ENCODE results near the gene SRPRB. TPM values are rescaled to one million over a fixed set of nuclear protein-coding genes. Genes with fewer than 3 reads are reported as not detected.

The SRPRB gene
- polyA plus RNA-seq, 3 donors, result 47.4 to 54.2 (median 53.1) TPM

DNA sequence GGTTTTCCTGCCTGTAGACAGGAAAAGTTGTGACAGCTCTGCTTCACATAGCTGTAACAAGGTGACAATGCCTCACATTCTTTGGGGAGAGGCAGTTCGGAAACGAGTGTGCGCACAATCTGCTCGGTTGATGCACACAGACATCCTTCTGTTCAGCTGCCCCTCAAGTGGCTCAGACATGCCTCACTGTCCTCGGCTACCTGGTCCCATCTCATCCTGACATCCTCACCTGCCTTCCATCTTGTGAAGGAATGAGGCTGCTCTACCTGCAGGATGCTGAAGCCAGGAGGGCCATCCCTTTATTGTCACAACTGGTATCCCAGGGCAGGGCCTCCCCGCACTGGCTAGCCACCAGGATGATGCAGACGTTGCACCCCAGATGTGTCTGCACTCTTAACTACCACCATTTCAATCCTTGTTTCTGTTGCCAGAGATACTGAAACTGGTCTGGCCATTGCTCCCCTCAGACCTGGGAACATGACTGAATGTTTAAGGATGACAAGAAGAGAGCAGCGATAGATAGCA is 19.4 kb downstream of the SRPRB start:
- DNase-seq, result no peak

- DNase-seq, result no peak
Observed at GRCh38 chr3:133825969-133826727, 20.5 kb downstream of the SRPRB start.

GRCh38 chr3:133827136-133827535 is 21.5 kb downstream of the SRPRB start:
- DNase-seq, result no peak

DNA sequence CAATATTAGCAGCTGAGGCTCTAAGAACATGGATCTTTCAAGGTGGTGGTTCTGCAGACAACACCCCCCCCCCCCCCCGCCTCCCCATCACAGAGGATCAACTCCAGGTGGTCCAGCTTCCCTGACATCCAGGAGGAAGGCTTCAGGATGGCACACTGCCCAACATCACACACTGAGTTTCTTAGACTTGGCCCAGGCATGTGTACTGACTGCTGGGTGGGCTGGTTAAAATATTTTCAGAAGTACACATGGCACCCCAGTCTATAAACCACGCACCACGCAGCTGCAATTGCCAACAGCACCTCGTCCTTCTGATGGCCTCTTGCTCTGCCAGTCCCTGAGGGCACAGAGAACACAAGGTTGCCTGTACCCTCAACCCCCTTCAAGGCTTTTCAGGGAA is 22.1 kb downstream of the SRPRB start:
- DNase-seq, result no peak

GRCh38 chr3:133828576-133829309 is 23.1 kb downstream of the SRPRB start:
- DNase-seq, result no peak

DNA sequence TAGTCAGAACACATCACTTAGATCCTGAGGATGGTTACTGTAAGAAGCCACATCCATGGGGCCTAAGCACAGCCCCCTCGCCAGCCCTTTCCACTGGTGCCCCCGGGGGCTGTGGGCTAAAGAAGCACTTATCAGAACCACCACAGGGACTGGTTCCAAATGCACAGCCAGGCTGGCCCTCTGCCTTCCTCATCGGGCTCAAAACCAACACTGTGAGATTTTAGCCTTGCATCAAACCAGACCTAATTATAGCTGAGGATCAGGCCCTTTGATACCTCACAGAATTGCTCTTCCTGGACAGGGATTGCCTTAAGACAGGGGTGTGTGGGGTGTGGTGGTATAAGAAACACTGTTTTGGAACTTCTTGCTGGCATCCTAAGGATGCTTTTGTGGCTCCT is 23.7 kb downstream of the SRPRB start:
- DNase-seq, result no peak

- DNase-seq, result no peak
Observed at GRCh38 chr3:133830071-133830470, 24.5 kb downstream of the SRPRB start.

DNA sequence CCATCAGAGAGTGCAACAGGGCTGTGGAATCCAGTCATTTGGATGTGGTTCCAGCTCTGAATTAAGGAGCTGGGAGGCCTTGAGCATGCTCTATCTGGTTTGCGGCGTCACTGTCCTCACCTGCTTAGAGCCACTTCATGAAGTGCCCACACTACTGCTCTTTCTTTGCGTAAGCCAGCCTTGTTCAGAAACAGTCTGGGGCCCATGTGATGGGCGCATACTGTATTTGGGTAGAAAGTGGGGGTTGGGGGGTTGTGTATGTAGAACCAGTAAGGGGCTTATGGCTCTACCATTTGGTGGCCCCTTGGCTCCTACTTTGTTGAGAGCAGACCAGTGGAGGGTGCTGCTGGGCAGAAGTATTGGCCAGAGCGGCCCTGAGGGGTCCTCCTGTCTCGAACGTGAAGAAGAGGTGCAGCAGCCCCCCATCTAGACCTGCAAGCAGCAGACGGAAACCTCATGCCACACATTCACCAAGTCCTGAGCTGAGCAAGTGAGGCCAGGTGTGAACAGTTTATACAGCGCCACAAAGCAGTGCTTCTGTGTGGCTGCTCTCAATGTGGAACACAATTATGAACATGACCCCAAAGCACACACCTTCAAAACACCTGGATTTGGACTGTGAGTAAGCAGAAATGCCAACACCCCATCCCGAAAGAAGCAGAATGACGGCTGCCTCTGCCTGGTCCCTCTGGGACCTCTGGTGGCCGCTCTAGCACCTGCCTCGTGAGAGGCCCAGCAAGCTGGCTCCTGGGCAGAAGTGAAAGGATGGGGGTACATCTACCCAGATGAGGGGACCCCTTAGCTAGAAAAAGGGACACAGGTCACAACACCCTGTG is 26.6 kb downstream of the SRPRB start:
- DNase-seq, result no peak

DNA sequence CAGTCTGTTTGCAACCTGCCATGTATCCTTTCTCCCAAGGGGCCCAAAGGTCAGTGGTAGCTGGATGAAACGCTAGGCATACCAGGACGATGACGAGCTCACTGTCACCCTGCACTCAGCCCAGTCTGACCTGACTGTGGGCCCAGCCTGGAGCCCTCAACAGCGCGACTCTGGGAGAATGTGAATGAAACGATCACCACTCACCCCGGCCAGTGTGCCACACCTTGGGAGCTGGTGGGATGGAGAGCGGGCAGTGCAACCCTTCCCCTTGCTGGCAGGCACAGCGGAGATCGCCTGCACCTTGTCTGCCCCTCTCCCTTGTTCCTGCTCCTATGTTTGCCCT is 27.2 kb downstream of the SRPRB start:
- DNase-seq, result no peak

DNA sequence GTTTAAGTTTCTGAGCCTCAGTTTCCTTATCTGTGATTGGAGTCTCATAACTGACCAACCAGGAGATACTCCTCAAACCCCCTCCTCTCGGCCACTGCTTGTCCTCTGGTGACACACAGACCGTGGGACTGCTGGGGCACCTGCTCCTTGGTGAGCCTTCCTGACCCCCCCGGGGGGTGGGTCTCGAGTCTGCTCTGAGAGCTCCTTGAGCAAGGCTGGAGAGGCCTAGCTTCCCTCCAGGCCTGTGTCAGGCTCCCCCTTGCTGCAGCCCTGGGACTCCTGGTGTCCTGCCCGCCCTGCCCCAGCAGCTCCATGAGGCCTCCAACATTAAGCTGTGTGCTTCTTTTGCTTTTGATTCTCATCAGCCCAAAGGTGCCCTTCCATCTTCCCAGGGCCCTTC is 27.7 kb downstream of the SRPRB start:
- DNase-seq, result no peak

DNA sequence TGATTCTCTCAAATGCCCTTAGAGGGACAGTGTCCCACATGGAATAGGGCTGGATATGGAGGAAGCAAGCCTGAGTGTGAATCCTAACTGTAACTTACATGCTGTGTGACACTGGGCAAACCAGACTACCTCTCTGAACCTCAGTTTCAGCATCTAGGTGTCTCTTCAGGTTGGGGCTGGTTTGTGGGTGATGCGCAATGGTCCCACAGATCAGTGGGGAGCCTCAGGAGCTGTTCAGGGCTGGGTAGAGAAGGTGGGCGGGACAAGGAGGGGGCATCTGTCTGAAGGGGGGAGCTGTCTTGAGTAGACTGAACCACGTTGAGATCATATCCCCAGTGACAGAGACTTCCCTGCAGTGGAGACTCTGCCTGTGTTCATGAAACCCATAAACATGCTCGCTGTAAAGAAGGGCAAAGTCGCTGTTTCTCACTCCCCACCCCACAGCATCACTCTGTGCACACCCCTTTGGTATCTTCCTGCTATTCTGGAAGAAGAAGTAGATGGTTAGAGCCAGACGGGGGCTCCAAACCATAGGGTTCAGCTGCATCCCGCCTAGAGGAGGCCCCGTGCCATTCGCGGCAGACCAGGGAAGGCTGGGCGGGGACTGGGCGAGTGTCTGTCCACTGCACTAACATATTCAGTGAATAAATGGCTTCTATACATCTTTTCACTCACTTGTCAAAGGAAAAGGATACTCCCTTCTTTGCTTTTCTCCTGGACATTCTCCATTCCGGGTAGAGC is 28.4 kb downstream of the SRPRB start:
- no peak for DNase-seq

DNA sequence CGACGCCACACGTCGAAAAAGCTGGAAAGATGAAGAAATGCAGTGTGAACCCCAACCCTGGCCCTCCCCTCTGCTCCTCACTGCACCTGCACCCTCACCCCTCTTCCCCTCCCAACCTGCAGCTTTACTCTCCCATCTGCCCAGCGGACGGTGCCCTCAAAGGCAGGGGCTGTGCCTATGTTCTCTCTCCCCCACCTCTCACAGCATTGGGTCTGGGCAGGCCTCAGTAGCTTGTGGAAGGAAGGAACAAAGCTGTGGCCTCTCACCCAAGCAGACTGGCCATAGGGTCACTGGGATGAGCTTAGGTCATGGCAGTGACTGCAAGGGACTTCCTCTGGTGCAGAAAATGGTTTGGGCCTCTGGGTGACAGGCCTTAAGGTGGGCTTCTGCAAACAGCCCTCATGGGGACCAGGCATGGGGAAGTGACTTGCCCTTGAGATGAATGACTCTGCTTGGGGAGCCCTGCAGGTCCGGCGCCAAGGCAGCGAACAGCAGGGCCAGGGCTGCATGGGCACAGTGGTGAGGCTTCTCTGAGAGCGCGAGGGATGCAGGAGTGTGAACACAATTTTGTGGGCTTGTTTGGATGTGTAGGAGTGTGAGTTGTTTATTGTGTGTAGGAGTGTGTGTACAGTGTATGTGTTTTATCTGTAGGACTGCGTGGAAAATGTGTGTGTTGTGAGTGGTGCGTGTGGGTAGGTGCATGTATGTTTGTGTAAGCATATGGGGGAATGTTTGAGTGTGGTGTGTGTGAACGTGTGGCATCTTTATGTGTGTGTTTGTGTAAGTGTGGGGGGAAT is 29.2 kb downstream of the SRPRB start:
- DNase-seq, result no peak

GRCh38 chr3:133835418-133835743 is 29.8 kb downstream of the SRPRB start:
- no peak for DNase-seq

DNA sequence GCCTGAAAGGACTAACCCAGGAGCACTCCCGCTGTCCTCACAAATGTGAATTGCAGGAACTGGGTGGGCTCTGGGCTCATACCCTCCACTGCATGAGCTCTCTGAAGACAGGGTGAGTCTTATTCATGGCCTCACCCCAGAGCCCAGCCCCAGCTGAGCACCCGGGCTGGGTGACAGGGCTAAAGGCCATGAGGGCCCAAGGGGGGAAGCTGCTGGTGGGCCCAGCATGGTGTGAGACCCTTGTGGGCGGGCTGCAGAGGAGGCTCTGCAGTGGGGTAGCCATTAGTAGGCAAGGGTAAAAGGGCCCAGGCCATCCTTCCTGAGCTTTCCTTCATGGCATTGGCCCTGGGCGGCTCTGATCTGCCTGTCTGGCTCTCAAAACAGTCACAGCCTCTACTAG is 30.3 kb downstream of the SRPRB start:
- DNase-seq, result no peak

- DNase-seq, result no peak
Observed at GRCh38 chr3:133836497-133837158, 31.0 kb downstream of the SRPRB start.

DNA sequence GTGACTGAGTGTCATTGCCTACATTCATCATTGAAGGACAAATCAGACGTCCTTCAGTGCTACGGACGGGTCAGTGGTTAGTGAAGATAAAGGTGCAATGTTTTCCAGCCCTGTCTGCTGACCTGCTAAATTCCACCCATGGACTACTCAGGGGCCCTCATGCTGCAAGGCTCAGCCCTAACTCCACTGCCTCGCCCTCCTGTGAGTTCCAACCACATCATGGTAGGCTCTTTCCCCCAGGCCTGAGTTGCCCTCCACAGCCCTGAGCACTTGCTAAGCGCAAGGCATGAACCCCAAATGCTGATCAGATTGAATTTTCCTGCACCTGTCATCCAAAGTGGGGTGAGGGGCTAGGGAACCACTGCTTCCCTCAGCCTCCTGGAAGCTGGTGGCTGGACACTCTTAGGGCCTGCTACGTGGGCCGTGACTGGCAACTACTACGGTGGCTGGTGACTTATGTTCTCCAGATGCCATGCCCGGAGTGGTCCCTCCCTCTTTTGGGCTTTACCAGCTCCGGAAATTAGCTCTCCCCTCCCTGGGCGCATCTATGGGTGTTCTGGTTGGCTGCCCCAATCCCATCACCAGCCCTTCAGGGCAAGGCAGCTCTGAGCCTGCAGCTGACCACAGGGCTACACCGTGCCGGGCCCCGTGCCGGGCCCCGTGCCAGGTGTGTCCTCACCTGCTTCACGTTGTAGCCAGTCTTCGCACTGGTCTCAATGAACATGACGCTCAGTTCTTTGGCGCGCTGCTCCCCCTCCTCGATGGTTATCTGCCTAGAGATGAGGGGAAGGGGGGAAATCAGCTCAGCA is 32.1 kb downstream of the SRPRB start:
- no peak for DNase-seq

GRCh38 chr3:133838296-133838789 is 32.7 kb downstream of the SRPRB start:
- DNase-seq, result no peak

GRCh38 chr3:133838916-133839800 is 33.5 kb downstream of the SRPRB start:
- DNase-seq, result no peak
